GM18519 (cell line): ENCODE data around the gene PRPF18.

ENCODE experiments used
- ATAC-seq: cut with Tn5 transposase; IDR thresholded peaks from one replicate; pipeline ENCODE4 v1.9.1; 2021; ENCODE audit warnings: mild to moderate bottlenecking, moderate library complexity; ENCODE audit not compliant: unreplicated experiment, low FRiP score

Gene PRPF18

DNA sequence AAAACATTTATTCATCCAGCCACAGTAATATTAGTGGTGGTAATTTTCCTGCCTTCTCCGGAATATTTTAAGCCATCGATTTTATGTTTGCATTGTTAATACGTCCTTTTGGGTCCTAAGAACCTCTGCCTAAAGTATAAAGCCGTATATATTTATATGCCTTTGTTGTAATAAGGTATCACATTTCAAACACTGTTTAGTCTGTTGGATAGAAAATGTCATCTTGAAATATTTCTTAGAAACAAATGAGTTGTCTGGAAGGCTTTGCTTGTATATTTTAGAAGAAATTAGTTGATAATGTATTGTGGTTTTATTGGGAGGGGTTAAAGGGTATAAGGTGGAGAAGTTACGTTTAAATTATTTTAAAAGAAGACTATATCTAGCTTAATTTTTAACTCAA, 11.1 kb downstream of the PRPF18 start:
- no peak for ATAC-seq

GRCh38 chr10:13604357-13605040, 17.7 kb downstream of the PRPF18 start:
- no peak for ATAC-seq

- no peak for ATAC-seq
These were observed 21.6 kb downstream of the PRPF18 start for GRCh38 chr10:13608246-13608853.

- no peak for ATAC-seq
These were observed 26.0 kb downstream of the PRPF18 start for GRCh38 chr10:13612654-13613373.

- ATAC-seq = no peak
These were observed 26.8 kb downstream of the PRPF18 start for GRCh38 chr10:13613519-13613918.

GRCh38 chr10:13614530-13615332, 28.0 kb downstream of the PRPF18 start:
- ATAC-seq = no peak

- no peak for ATAC-seq
These were observed 29.0 kb downstream of the PRPF18 start for GRCh38 chr10:13615650-13616300.

GRCh38 chr10:13617116-13617515, 30.4 kb downstream of the PRPF18 start:
- no peak for ATAC-seq

- no peak for ATAC-seq
These were observed 35.2 kb downstream of the PRPF18 start for GRCh38 chr10:13621931-13622330.

DNA sequence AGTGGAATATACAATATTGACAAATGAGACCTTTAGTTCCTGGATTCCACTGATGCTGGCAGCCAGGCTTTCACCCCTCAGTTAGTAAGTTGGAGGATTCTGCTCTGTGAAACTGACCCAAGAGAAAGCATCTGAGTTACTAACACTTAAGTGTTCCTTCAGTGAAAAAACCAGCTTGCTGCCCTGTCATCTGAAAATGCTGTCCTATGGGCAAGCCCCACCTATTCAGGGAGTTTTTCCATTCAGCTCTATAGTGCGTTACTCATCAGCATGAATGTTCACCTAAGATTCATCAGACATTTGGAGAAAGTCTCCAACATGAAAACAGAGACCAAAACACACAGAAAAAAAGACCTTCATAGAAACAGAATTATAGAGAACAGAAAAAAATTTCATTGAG, 37.9 kb downstream of the PRPF18 start:
- ATAC-seq = no peak

GRCh38 chr10:13627459-13628310, 40.9 kb downstream of the PRPF18 start:
- ATAC-seq = no peak

DNA sequence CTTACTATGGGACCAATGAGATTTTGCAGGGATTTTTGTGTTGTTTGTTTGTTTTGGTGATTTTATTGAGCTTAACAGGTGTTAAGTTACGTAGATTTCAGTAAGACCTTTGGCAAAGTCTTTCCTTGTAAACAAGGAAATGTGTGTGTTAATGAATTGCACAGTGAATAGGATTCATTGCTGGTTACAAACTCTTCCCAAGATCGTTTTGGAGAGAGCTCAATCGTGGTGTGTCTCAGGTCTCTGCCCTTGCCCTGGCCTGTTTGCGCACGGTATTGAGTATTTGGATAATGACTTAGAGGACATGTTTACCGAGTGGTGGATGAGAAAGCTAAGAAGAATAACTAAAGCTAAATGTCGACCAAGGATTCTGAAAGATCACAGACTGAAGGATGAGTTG, 41.9 kb downstream of the PRPF18 start:
- no peak for ATAC-seq

DNA sequence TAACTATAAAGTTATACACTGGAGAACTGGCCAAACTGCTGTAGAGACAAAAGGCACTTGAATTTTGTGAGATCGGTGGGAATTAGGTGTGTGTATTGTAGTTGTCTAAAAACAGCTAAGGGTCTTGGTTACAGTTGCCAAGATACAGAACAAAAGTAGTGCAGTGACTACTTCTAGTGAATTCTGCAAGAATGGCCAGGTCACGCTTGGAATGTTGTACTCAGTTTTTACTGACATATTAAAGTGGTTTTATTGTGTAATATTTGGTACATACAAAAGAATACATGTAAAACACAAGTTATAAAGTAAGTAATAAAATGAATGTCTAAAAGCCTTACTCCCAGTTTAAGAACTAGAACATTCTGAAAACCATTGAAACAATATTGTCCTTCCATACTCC, 42.4 kb downstream of the PRPF18 start:
- ATAC-seq = no peak

DNA sequence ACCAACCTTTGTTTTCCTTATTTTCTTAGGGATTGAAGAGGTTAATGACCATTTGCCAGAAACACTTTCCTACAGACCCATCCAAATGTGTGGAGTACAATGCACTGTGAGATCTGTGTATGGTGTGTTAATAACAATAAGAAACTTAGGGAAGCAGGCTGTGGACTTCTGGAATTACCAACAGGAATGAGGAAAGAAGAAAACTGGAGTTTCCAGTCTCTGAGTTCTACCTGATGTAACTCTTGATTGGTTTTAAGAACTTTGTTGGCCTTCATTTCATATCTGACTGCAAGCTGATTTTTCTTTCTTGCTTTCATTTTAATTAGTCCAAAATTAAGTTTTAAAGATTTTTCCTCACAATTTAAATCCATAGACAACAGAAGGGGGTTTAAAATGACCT, 43.5 kb downstream of the PRPF18 start:
- no peak for ATAC-seq

- ATAC-seq = no peak
These were observed 44.8 kb downstream of the PRPF18 start for GRCh38 chr10:13631594-13631993.

GRCh38 chr10:13632440-13632839, 45.7 kb downstream of the PRPF18 start:
- no peak for ATAC-seq

DNA sequence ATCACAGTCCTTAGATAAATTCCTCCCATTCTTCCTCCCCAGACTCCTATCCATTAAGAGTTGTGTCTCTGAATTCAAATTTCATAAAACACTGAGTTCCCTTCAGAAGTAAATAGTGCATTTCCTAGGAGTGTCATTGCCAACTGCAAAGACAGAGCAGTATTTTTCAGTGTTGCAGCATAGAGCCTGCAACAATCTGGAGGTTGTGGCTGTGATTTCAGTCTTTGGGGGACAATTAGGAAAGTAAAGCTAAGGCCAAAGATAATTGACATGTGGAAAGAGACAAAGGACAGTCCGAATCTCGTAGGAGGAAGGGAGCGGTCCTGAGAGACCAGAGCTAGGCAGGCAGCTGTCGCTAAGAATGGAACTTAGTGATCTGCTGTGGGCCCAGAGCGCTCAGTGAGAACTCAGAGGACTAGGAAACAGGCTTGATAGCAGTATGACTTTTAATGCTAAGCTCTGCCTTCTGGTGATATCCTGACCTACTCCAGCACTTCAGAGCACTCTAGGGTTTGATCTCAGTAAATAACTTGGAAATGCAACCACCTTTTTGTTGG, 46.2 kb downstream of the PRPF18 start:
- no peak for ATAC-seq

DNA sequence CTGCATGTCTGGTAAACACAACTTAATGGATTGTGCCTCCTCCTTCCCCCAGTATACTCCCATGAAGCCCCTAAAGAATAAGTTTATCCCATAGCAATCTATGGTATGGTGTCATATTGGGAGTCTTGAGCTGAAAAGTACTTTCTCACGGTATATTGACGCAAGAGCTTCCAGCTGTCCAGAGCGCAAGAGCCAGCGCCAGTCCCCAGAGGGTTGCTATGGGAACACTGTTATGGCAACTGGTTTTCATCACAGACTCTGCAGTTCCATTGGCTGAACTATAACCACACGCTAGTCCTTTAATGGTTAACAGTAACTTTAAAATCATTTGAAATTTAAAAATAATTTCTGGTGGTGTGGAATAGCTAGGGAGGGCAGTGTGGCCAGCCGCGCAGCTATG, 46.9 kb downstream of the PRPF18 start:
- no peak for ATAC-seq

GRCh38 chr10:13634207-13634606, 47.4 kb downstream of the PRPF18 start:
- ATAC-seq = no peak
